Loucy (cell line): ENCODE data around the gene GPBP1.

Source experiments
- EZH2phosphoT487 ChIP-seq: fragments of 200-600 bp; IDR thresholded peaks from 2 replicates; pipeline ENCODE4 v1.6.1; 2018; ENCODE audit warnings: antibody characterized with exemption, mild to moderate bottlenecking, moderate library complexity, borderline replicate concordance
- TF ChIP-seq, protein P1 (sequence below): fragments of 200-600 bp; sonication (generic); conservative IDR thresholded peaks from 2 replicates; pipeline ENCODE4 v1.5.1; 2014; ENCODE audit warnings: mild to moderate bottlenecking, antibody characterized with exemption, low read length

- TF ChIP-seq, protein P1, sequence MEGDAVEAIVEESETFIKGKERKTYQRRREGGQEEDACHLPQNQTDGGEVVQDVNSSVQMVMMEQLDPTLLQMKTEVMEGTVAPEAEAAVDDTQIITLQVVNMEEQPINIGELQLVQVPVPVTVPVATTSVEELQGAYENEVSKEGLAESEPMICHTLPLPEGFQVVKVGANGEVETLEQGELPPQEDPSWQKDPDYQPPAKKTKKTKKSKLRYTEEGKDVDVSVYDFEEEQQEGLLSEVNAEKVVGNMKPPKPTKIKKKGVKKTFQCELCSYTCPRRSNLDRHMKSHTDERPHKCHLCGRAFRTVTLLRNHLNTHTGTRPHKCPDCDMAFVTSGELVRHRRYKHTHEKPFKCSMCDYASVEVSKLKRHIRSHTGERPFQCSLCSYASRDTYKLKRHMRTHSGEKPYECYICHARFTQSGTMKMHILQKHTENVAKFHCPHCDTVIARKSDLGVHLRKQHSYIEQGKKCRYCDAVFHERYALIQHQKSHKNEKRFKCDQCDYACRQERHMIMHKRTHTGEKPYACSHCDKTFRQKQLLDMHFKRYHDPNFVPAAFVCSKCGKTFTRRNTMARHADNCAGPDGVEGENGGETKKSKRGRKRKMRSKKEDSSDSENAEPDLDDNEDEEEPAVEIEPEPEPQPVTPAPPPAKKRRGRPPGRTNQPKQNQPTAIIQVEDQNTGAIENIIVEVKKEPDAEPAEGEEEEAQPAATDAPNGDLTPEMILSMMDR, result no peak
- no peak for TF ChIP-seq EZH2phosphoT487
These were observed 16.7 kb downstream of the GPBP1 start for GRCh38 chr5:57190593-57190992.
